ENCODE results near the gene WWOX. TPM values are rescaled to one million over a fixed set of nuclear protein-coding genes. Genes with fewer than 3 reads are reported as not detected.
A peak's percentile ranks its signal among the peaks of the same experiment; 100 is the strongest.

Gene WWOX
- total RNA-seq, 1 experiment from 2014 or later, result 20.3 TPM

DNA sequence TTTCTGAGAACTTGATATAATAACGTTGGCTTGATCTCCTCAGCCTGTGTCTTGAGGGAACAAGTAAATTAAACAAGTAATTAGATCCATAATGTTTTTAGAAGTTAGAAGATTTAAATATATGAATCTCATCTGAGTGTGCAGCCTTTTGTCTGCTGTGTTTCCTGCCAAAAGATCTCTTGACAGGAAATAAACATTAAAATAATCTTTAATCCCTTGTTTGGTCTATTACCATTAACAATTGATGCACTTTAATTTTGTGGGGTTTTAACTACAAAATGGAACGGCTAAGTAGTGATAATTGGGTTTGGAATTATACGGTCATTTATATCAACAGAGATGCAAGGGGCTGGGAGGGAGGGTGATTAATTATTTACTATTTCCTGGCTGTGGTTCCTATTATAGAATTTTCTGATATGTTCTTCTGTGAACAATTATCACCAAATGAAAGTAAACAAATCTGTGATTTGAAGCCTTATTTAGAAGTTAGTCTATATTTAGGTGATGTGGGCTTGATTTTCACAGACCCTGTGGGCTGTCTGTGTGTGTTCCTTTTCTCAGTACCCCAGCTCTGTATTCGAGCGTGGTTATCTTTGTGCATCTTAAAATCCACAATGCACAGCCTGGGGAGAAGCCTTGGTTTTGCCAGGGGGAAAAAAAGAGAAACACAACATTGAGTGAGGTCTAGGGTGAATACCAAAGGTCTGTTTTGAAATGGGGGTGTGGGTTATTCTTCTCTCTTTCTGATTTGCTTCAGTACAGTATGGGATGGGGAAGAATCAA, 556.1 kb downstream of the WWOX start:
- no peak for DNase-seq (ENCODE audit: low read depth)

- no peak for DNase-seq (ENCODE audit: low read depth)
Observed at GRCh38 chr16:78656887-78657286, 557.4 kb downstream of the WWOX start.

- DNase-seq (ENCODE audit: low read depth), result no peak
Observed at GRCh38 chr16:78659216-78659615, 559.8 kb downstream of the WWOX start.

- DNase-seq (ENCODE audit: low read depth), result no peak
Observed at GRCh38 chr16:78659668-78660217, 560.3 kb downstream of the WWOX start.

DNA sequence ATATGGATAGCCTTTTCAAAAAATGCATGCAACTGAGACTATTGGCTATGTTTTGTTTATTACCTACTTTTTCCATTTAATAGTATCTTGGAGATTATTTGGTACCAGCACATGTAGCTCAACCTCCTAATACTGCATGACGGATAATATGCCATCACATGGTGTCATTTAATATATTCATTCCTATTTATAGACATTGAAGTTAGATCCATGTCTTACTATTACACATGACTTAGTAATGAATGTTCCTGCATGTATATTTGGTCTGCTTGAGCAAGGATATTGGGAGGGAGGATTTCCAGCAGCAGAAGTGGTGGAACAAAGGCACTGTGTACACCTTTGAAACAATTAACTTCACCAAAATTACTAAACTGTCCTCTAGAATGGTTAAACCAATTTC, 561.3 kb downstream of the WWOX start:
- no peak for DNase-seq (ENCODE audit: low read depth)

- no peak for DNase-seq (ENCODE audit: low read depth)
Observed at GRCh38 chr16:78663690-78664089, 564.2 kb downstream of the WWOX start.

DNA sequence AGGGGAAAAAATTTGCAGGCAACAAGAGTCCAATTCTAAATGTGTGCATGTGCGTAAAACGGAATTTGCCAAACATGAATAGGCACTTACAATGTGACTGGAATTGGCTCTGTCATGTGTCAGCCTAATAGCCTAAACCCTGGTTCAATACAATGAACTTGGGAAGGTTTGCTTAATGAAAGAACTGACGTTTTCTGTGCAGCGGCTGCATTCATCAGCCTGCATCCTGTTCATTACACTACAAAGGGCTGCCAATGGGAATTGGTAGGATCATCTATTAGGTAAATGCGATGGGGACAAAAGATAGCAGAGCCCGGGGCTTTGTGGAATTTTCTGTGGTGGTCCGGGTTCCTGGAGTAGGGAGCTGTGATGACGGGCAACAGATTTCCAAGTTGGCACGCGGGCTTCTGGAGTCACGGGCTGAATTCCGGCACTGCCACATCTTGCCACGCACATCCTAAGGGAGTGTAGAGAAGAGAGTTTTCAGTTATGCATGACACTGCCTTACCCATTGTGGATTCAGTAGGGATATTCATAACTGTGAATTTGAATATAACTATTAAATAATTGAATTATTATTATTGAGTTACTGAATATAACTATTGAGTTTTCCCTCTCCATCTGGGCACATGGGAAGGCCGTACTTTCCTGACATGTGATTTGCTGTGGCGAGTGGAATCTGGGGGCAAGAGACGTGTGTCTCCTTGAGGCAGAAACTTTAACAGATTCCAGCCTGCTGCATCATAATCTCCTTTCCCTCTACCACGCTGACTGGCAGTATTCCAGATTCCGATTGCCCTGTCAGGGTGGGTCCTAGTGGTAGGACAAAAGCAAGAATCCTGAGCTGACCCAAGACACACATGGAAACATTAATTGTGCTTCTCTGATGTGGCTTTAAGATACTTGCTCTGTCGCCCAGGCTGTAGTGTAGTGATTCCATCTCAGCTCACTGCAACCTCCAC, 565.6 kb downstream of the WWOX start:
- peak; percentile 27 for DNase-seq (ENCODE audit: low read depth)

DNA sequence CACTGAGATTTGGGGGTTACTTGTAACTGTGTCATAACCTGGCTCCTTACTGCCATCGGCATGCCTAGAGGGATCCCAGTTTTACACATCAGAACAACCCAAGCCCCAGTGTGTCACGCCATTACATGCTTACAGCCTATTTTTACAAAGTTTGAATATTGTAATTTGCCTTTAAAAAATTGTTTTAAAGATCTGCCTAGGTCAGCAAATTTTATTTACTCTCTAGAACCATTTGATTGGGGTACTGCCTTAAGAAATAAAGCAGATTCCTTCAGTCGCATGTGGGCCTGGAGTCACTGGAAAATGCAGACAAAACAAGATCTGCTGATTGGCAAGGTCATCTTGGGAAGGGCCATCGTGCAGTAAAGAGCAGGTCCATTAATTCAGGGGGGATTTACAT, 566.9 kb downstream of the WWOX start:
- DNase-seq (ENCODE audit: low read depth), result no peak

- no peak for DNase-seq (ENCODE audit: low read depth)
Observed at GRCh38 chr16:78667675-78668074, 568.2 kb downstream of the WWOX start.

DNA sequence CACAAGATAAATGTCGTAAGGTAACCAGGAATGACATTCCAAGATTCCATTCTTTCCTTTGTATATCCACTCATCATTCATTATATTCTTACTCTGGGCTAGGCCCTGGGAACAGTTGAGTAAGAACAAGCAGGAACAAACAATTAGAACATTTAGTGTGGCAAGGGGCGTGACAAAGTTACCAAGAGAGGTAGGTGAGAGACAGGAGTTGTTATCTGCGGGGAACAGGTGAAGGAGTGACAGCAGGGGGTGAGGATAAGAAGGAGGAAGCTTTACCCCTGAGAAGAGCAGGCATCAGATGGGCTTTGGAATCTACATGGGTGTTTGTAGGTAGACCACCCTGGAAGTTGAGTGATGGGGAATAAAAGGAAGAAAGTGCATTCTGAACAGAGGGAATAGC, 568.9 kb downstream of the WWOX start:
- no peak for DNase-seq (ENCODE audit: low read depth)

DNA sequence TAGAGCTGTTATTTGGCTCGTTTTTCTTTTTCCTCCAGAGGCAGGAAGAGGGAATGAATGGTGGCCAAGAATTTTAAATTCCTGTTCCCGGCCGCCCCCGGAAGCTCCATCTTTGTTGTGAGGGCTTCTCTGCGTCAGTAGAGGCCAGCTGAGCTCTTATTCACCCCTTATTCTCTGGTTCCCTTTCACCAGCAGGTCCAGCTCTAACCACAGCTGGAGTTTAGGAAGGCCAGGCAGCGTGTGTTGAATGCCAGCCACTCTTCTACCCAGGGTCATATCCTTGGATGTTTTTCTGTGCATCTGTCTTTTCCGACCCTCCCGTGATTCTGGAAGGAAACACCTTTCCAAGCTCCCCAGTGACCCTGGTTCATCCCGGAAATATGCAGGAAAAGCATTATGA, 570.5 kb downstream of the WWOX start:
- no peak for DNase-seq (ENCODE audit: low read depth)

DNA sequence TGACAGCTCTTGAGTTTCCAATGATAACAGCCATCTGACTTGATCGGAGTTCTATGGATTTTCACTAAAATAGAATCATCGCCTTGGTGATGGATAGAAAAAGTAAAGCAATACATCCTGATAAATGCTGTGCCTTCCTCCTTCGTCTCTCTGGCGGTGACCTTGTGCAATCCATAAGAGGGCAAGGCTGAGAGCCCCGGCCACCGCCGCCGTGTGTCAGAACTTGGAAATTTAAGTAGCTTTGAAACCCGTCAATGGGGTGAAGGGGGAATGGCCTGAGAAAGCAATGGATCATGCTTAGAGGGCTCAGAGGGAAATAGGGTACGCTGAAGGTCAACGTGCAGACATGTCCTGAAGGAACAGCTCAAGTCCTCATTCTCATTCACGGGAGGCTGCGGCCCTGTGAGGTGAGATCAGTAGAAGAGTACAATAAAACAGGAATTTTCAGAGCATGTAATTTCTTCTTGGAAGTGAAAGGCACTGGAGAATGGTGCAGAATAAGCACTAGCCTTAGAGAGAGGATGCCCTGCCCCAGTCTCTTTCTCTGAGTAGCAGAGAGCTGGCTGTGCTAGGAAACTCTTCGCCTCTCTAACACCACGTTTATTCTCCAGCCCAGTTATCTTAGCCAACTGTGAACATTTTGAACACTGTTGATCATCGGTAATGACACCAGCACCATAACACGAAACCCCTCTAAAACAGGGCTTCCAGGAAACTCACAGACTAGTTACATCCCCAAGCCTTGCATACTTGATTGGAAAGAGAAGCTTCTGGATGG, 573.5 kb downstream of the WWOX start:
- DNase-seq (ENCODE audit: low read depth), result no peak

DNA sequence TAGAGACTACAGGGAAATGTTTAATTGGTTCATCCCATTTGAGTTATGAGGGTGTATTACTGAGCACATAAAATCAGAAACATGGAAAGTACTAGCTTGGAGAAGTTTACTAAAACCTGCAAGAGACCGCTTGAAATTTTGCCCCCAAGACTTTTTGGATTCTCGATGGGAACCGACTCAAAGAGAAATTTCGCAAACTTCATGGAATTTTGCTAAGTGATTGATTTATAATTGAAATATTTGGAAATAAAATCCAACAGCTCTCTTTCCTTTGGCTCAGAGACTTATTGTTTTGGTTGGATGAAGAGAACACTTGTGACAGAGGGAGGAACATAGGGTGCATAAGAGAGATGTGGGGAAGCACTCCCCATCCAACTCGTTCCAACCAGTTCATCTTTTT, 574.4 kb downstream of the WWOX start:
- DNase-seq (ENCODE audit: low read depth), result no peak

- no peak for DNase-seq (ENCODE audit: low read depth)
Observed at GRCh38 chr16:78675312-78675711, 575.9 kb downstream of the WWOX start.

DNA sequence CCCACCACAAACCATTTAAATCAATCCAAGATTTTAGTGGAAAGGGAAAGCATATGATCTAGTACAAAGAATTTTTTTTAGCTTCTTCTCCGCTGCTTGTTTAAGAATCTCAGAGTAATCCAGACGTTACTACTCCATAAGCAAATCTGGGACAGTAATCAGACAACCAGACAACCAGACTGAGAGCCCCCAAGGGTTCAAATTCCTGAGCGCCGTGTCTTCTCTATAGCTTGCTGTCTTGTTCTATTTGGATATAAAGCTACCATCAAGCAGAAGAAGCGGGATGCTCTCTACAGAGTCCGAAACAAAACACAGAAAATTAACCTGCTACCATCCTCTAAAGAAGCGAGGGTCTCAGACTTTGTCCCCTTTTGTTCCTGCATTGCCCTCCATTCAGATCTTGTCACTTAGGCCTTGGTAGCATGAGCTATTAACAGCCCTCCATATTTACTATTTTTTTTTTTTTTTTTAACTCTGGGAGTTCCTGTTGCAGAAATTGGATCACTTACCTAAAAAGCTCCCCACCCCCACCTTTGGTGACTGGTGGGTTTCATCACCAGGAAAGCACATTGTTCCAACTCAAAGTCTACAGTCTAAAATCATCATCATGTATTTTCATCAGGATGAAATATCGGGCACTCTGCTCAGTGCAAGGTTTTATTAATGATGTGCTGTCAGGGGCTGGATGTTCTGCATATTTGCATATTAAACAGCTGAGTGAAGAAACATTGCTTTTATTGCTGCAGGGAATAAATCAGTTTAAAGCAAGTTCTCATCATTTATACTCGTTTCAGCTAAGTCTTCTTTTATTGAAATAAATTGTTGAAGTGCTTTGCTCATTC, 576.7 kb downstream of the WWOX start:
- no peak for DNase-seq (ENCODE audit: low read depth)

GRCh38 chr16:78677181-78677731, 577.8 kb downstream of the WWOX start:
- no peak for DNase-seq (ENCODE audit: low read depth)

DNA sequence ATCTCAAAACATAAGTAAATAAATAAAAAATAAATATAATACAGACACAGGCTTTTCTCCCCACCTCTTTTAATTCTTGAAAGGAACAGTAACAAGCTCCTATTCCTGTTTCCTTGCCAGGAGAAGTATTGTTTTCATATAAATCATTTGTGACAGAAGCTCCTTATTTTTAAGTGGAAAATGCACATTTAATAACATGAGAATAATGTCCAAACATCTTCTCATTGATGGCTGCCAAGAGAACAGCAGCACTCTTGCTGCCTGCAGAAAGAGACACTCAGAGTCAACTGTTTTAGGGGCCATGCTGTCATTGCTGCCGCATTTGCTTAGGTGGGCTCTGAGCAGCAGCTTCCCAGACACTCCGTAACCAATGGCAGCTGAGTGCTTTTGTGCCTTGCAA, 580.1 kb downstream of the WWOX start:
- no peak for DNase-seq (ENCODE audit: low read depth)

GRCh38 chr16:78681743-78682142, 582.3 kb downstream of the WWOX start:
- no peak for DNase-seq (ENCODE audit: low read depth)

- peak; percentile 91 for DNase-seq (ENCODE audit: low read depth)
Observed at GRCh38 chr16:78684030-78684611, 584.7 kb downstream of the WWOX start.
